ENCODE measurements around the gene PPP3R1. TPM values are rescaled to one million over a fixed set of nuclear protein-coding genes. Genes with fewer than 3 reads are reported as not detected.

The PPP3R1 gene
- total and polyA plus RNA-seq, 4 donors: 2.4 to 42.5 (median 18.3) TPM

- WGBS: 95% methylated on average over 4 of the region's 4 CpGs
- Histone ChIP-seq H3K27ac (ENCODE audit: low read depth in 1 of 2, low read length in 2 of 2) (no peak overlapping the region), H3K9ac (ENCODE audit: low read depth in 1 of 2, low read length in 2 of 2) (no peak overlapping the region), H3K9me3 (ENCODE audit: control insufficient read depth in 4 of 4, low read length in 3 of 4) (no peaks in the 10 kb centered on the region), H3K36me3 (ENCODE audit: control insufficient read depth in 4 of 4, insufficient read depth in 3 of 4, low read depth in 1 of 4, low read length in 3 of 4) (peaks cover 4 to 19% (median 9%) of the 10 kb centered on the region in 4 donors), H3K4me3 (ENCODE audit: low read depth in 1 of 3, low read length in 3 of 3) (no peak overlapping the region), H3K27me3 (ENCODE audit: control insufficient read depth in 4 of 4, insufficient read depth in 4 of 4, low read length in 3 of 4) (no peaks in the 10 kb centered on the region), H3K4me1 (ENCODE audit: control insufficient read depth in 4 of 4, insufficient read depth in 4 of 4, low read length in 3 of 4) (no peaks in the 10 kb centered on the region)
- TF ChIP-seq GABPA (IDR thresholded peaks at IDR 0.05 in 1 of 2, conservative IDR thresholded peaks at IDR 0.05 in 1 of 2): no peak
- TF ChIP-seq ATF3 (IDR thresholded peaks at IDR 0.05): no peak
- no peak for TF ChIP-seq EGR1 (IDR thresholded peaks at IDR 0.05; ENCODE audit: low read depth in 2 of 2)
- no peak for TF ChIP-seq FOXA1 (IDR thresholded peaks at IDR 0.05)
- no peak for TF ChIP-seq CTCF (IDR thresholded peaks at IDR 0.05; ENCODE audit: low read depth, low read length, missing input control)
- no peak for DNase-seq (ENCODE audit: low spot score)
Observed at GRCh38 chr2:68169308-68169707, 83.0 kb downstream of the PPP3R1 start.

- Histone ChIP-seq H3K27ac (ENCODE audit: low read depth in 1 of 2, low read length in 2 of 2) (no peak overlapping the region), H3K9me3 (ENCODE audit: control insufficient read depth in 4 of 4, low read length in 3 of 4) (no peaks in the 10 kb centered on the region), H3K4me1 (ENCODE audit: control insufficient read depth in 4 of 4, insufficient read depth in 4 of 4, low read length in 3 of 4) (no peaks in the 10 kb centered on the region), H3K9ac (ENCODE audit: low read depth in 1 of 2, low read length in 2 of 2) (no peak overlapping the region), H3K27me3 (ENCODE audit: control insufficient read depth in 4 of 4, insufficient read depth in 4 of 4, low read length in 3 of 4) (no peaks in the 10 kb centered on the region), H3K4me3 (ENCODE audit: low read depth in 1 of 3, low read length in 3 of 3) (no peak overlapping the region), H3K36me3 (ENCODE audit: control insufficient read depth in 4 of 4, insufficient read depth in 3 of 4, low read depth in 1 of 4, low read length in 3 of 4) (peaks cover 3 to 32% (median 15%) of the 10 kb centered on the region in 4 donors)
- 89% methylated on average over 3 of the region's 3 CpGs for WGBS
- TF ChIP-seq ZBTB33 (IDR thresholded peaks at IDR 0.05) (no peak), HNF4A (conservative IDR thresholded peaks at IDR 0.05) (no peak), EGR1 (IDR thresholded peaks at IDR 0.05; ENCODE audit: low read depth in 2 of 2) (no peak), CTCF (IDR thresholded peaks at IDR 0.05; ENCODE audit: low read depth, low read length, missing input control) (no peak), JUND (IDR thresholded peaks at IDR 0.05) (no peak), REST (IDR thresholded peaks at IDR 0.05) (no peak), GABPA (IDR thresholded peaks at IDR 0.05 in 1 of 2, conservative IDR thresholded peaks at IDR 0.05 in 1 of 2) (no peak), RAD21 (IDR thresholded peaks at IDR 0.05) (no peak), HNF4G (IDR thresholded peaks at IDR 0.05) (no peak), FOXA1 (IDR thresholded peaks at IDR 0.05) (no peak), SP1 (IDR thresholded peaks at IDR 0.05) (no peak), ATF3 (IDR thresholded peaks at IDR 0.05) (no peak), FOXA2 (IDR thresholded peaks at IDR 0.05) (no peak), NR2F2 (IDR thresholded peaks at IDR 0.05) (no peak), TAF1 (conservative IDR thresholded peaks at IDR 0.05) (no peak), YY1 (IDR thresholded peaks at IDR 0.05) (no peak), RXRA (IDR thresholded peaks at IDR 0.05) (no peak)
- TF ChIP-seq, protein P1, sequence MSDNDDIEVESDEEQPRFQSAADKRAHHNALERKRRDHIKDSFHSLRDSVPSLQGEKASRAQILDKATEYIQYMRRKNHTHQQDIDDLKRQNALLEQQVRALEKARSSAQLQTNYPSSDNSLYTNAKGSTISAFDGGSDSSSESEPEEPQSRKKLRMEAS (IDR thresholded peaks at IDR 0.05): no peak
- DNase-seq (ENCODE audit: low spot score): no peak
Observed at GRCh38 chr2:68167186-68167585, 85.1 kb downstream of the PPP3R1 start.
